Posterior cingulate gyrus (tissue), 11 donors: ENCODE results near the gene EGFL6.
"Not testable (repeated sequence)": the region's sequence is repeated elsewhere in the genome, so short reads cannot be mapped to it uniquely, and the experiment has no call there.

Source experiments
- DNase-seq, 10 donors: peaks; one replicate each; pipeline versions ENCODE4 v3.0.0 to v3.0.0-alpha.2; 2020 to 2021; ENCODE audit warnings: mixed read lengths in 3 of 10
- intact Hi-C: fragments of 100-400 bp; cut with DNase I; formaldehyde crosslinking; loops from one replicate; pipeline ENCODE4 v1.15.1; 2023

The EGFL6 gene

DNA sequence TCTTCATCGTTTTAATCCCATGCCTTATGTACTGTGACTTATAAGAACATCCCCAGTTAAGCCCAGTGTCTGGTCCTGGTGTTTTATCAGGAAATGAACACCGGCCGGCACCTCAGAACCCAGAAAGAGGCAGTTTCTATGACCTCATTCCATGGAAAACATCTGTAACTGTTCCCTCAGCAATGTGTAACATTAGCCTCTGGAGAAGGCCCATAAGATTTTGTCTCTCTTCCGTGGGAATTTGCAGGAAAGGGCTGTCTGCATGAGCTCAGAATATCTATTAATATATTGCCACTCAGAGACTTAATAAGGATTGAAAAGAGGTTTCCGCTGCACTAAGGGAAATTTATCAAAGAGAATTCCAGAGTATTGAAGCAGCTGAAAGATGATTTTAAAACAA, 80.4 kb downstream of the EGFL6 start:
- intact Hi-C loops, result loop anchor here (5.0 to 10.0 kb wide), 3 partner anchors 143 to 678 kb away; no protein-coding TSS in a partner anchor

DNA sequence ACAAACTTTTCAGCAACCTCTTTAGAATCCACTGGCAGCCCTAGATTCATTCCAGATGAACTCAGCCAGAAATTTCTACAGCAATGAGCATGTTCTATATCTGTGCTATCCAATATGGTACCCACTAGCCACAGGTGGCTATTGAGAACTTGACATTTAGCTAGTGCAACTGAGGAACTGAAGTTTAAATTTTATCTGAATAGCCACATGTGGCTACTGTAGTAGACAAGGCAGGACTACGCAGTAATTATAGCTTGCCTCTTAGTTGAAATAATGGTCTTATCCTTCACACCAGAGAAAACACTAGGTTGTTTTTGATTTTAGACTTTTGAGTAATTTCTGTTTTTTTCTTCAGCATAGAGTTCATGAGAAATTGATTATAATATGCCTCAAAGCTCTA, 80.9 kb downstream of the EGFL6 start:
- intact Hi-C loops, result loop anchor here (10.0 kb wide), 1 partner anchor 244 kb away; no protein-coding TSS in a partner anchor

More for the DNA sequence above, 80.4 kb downstream of the EGFL6 start:
- no peak for DNase-seq

DNA sequence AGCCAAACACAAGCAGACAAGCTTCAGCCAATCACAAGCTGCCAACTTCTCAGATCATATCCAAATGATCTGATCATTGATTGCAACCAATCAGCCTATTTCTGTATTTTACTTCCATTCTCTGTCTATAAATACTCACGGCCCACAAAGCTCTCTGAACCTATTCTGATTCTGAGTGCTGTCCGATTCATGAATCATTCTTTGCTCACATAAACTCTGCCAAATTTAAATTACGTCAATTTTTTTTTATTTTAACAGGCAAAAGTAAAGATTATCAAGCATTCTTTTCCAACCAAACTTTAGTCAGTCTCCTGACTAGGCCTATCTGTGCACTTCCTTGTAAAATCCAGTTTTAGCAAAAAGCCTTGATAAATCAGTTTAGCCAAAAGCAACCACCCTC, 81.7 kb downstream of the EGFL6 start:
- DNase-seq, result no peak
- intact Hi-C loops, result loop anchor here (10.0 kb wide), 1 partner anchor 244 kb away; no protein-coding TSS in a partner anchor

More for the DNA sequence above, 80.9 kb downstream of the EGFL6 start:
- DNase-seq, result no peak

DNA sequence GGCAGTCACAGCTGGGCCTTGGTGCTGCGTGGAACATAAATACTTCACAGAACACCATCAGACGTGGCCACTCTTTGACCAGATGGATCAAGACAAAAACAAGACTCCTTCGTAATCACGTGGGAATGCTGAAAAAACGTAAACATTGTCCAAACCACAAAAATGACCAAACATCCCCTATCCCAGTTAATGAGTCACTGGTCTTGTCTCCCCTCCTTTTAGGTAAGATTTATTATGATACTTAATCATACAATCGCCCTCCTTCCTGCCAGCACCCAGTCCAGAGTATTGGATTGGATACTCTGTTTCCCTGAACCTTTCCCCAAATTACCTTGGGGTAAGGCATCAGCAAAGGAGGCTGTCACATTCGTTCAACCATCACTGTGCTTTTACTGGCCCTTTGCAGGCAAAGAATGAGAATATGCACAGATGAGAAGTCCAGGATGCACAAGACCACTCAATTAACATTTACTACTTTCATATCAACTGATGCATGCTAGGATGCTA, 82.9 kb downstream of the EGFL6 start:
- intact Hi-C loops, result loop anchor here (2.0 to 10.0 kb wide), 2 partner anchors 36 to 242 kb away; partner anchors contain the start of gene RAB9A
- DNase-seq, result no peak

DNA sequence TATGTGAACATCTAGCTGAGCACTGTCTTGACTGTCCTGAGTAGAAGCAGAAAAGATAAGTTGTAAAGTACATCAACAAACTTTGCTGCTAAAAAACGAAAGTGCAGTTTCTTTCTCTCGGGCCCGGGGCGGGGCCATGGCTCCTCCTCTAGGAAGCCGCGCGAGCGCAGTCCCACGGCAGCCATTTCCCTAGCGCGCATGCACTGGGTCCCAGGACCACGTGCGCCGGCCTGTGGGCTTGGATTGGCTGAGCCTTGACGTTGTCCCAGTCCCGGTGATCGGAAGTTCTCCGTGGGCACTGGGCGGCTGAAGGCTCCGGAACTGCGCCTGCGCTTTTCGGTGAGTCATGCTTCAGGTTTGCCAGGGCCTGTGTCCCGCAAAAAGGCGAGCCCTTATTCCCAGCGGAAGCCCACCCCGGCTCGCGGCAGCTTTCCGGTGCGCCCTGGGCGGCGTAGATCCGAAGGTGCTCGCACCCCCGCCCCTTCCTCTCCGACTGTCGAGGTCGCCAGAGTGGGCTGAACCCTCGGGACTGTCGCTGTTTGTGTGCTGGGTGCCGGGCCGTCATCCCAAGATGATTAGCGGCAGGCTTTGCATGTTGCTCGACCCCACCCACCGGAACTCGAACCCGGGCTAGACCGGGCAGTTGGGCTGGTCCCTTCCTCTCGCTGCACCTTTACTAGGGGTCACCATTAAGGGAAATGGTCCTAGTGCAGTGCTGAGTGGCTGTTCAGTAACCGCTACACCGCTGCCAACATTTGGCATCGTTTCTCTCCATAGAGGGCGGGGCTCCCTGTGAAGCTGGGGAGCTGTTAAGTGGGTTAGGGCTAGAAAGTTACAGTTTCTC, 83.7 kb downstream of the EGFL6 start, which contains the start of gene TCEANC:
Gene TCEANC, plus strand, starts transcription at position 292 of the 844 bp plus-strand sequence. CDS start 9,368 bp downstream, outside the sequence.
- intact Hi-C loops, result loop anchor here (1.0 to 10.0 kb wide), 3 partner anchors 36 to 377 kb away; partner anchors contain the start of gene RAB9A

DNA sequence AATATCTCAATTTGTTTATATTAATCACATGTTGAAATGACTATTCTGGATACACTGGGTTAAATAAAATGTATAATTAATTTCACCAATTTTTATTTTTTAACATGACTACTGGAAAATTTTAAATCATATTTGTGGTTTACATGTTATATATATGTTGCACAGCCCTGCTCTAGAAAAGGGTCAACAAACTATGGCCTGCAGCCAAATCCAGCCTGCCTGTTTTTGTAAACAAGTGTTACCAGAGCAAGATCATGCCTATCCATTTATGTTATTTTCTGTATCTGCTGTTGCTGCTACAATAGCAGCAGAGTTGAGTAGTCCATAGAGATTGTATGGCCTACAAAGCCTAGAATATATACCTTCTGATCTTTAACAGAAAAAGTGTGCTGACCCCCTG, 84.7 kb downstream of the EGFL6 start:
- DNase-seq, result no peak
- intact Hi-C loops, result loop anchor here (10.0 kb wide), 1 partner anchor 241 kb away; no protein-coding TSS in a partner anchor

More for the DNA sequence above, 83.7 kb downstream of the EGFL6 start, which contains the start of gene TCEANC:
- DNase-seq, result peak; percentile 87 to 99 (median 92)

DNA sequence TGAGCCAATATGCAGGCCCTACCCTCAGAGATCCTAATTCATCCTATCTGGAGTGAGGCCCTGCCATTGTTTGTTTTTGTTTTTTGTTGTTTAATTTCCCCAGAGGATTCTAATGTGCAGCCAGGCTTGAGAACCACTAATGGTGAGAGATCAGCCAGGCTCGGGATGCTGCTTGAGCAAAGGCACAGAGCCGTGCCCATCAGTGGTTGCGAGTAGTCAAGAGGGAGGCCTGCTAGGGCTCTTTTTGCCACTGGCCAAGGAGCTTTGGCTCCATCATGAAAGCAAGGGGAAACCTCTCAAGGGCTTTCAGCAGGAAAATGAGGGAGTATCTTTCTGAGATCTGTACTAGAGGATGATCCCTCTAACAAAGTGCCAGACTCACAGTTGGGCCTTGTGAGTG, 86.3 kb downstream of the EGFL6 start:
- no peak for DNase-seq
- intact Hi-C loops, result loop anchor here (10.0 kb wide), 1 partner anchor 239 kb away; no protein-coding TSS in a partner anchor

DNA sequence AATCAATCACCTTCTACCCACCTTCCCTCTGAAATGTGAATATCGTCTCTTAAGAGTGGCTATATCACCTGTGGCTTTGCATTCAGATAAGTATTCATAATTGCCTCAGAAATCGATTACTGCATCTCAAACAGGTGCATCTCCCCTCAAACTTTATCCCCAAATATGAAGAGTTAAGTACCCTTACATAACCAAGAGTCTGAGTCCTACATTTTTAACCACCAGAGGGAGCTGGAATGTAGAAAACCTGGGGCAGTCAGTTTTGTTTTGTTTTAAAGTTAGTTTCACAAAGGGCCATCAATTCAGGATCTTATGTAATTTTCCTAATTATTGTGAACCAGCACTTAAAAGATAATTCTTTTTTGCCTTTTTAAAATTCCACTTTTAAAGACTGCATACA, 89.2 kb downstream of the EGFL6 start:
- peak in 1 of 10 donors; percentile 9 for DNase-seq
- intact Hi-C loops, result loop anchor here (1.0 to 10.0 kb wide), 3 partner anchors 90 to 374 kb away; no protein-coding TSS in a partner anchor

DNA sequence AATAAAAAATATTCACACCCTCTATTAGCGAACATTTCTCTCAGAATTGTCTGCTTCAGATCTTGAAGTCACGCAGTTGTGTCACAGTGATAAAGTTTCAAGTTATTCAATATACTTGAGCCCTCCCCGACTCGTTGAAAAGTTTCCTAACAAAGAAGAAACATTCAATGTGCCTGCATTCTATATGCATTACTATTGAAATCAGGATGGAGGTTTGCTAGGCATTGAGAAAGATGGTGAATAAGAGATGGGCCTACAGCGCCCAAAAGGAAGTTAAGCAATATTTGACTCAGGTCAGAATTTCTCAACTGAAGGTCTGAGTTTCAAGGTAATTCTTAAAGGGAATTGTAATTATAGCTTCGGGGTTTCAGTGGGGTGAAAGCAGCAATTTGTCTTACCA, 89.7 kb downstream of the EGFL6 start:
- no peak for DNase-seq

DNA sequence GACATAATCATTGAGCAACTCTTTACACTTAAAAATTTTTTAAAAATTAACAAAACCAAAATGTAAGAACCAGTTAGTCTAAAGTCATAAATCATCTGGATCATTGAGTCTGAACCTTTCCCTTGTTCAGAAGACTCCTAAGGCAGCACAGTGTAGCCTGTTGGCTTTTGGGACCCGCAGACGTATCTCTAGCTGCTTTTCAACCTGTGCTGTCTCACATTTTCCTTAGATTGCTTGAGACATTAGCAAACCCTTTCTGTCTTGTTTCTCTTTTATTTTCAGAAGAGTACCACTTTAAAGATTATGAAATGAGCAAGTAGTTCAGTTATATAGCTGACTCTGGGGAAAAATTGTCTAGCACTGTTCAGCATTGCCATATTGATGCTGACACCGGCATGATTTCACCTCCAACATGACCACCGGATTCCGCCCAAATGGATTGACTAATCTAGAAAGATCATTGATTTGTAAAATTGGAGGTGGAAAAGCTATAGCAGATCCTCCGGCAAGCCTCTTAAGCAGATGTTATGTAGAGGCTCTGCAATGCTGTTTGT, 92.4 kb downstream of the EGFL6 start:
- DNase-seq, result no peak
- intact Hi-C loops, result no loop called here

More for the DNA sequence above, 89.7 kb downstream of the EGFL6 start:
- intact Hi-C loops, result loop anchor here (2.0 to 10.0 kb wide), 2 partner anchors 90 to 236 kb away; no protein-coding TSS in a partner anchor

DNA sequence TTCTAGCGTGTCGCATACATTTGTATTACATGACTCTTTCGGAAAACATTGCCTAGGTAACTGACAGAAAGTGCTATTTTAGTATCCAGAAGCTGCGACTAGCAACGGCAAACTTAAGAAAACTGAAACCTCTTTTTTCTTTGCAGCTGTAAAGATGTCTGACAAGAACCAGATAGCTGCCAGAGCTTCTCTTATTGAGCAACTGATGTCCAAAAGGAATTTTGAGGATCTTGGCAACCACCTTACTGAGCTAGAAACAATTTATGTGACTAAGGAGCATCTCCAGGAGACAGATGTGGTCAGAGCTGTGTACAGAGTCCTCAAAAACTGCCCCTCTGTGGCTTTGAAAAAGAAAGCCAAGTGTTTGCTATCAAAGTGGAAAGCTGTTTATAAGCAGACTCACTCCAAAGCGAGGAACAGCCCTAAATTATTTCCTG, 93.0 kb downstream of the EGFL6 start:
- DNase-seq, result no peak
- intact Hi-C loops, result no loop called here

DNA sequence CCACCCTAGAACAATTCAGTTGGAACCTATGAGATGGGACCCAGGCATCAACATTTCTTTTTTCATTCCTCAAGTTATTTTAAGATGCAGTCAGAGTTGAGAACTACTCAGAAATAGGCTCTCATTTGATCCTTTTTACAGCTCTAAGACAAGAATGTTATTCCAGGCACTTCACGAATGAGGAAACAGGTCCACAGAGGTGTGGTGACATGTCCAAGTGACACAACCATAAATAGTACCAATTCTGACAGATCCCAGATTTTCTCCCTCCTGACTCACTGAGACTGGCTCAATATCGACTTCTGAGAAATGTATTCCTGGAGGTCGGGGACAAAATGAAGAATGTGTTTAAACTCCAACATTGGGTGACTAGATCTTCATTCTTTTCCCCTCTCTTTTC, 94.6 kb downstream of the EGFL6 start:
- intact Hi-C loops, result no loop called here
- no peak for DNase-seq

DNA sequence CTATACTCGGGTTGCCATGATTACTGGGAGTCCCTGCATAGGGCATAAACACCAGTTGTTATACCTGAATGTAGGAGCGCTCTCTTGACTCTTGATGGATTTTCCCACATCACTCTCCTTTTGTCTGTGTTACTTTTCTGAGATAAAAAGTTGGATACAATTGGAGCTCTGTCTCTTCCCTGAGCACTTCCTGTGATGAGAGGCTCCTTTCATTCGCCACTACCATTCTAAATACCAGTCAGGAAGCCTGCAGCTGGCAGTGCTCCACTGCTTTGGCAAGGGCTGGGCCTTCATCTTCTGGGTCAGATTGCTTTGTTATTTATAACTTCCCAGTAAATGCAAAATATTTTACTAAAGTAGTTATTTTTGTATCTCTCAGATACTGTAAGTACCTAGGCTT, 97.4 kb downstream of the EGFL6 start:
- DNase-seq, result peak in 7 of 10 donors; percentile 24 to 91 (median 55)
- intact Hi-C loops, result no loop called here

DNA sequence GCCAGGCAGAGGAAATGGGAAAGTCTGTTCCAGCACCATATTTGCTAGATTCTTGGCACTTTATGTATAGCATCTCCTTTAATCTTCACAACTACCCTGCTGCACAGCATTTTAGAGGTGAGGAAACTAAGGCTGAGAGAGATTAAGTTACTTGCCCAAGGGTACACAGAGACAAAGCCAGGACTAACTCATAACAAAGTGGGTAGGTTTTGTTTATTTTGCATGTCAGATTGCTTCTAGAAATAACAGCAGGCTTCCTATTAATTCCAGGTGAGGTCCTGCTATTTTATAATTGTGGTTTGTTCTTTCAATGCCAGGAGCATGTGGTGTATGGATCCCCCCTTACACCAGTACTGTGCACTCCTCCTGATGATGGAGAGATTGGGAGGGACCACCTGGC, 98.5 kb downstream of the EGFL6 start:
- no peak for DNase-seq
- intact Hi-C loops, result no loop called here

DNA sequence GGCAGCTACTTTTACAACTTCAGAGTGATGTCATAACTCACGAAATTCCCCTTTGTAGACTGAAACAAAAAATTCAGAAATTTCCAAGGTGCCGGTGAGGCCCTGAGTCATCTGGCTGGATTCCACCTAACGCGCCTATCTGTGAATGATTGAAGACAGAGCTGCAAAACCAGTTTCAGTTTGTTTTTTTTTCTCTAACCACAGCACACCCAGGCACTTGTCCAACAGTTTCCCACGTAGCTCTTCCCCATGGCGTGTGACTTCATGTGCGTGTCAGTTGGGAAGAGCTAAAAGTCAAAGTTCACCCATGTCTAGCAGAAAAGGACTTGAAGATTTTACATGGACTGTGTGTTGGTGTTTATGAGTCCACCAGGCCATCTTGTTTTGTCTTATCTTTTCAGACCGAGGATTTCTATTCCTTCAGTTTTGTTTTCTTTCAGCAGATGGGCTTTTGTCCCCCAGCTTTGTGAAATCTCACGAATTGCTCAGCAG, 99.9 kb downstream of the EGFL6 start:
- no peak for DNase-seq
- intact Hi-C loops, result no loop called here

DNA sequence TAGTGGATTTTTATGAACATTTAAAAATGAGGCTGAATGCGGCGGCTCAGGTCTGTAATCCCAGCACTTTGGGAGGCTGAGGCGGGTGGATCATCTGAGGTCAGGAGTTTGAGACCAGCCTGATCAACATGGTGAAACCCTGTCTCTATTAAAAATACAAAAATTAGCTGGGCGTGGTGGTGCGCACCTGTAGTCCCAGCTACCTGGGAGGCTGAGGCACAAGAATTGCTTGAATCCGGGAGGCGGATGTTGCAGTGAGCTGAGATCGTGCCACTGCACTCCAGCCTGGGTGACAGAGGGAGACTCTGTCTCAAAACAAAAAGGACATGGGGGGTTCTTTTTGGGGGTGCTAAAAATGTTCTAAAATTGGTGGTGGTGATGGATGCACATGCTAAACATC, 100.4 kb downstream of the EGFL6 start:
- intact Hi-C loops, DNase-seq: not testable (repeated sequence)

DNA sequence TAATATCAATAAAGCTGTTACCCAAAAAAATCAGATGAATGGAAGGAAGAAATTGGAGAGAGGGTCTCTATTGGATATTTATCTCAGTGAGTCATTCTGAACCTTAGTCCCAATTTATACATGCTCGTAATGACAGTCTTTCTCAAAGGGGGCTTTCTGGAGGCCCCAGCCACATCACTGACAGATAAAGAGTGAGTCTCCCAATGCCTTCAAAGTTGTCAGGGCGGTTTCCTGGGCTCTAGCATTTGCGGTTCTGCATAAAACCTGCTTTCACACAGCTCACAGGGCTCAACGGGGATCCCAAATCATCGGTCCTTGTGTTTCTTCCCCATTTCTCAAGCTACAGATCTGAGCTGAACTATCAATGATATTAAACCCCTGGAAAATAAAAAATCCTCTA, 100.8 kb downstream of the EGFL6 start:
- no peak for DNase-seq
- intact Hi-C loops, result no loop called here

DNA sequence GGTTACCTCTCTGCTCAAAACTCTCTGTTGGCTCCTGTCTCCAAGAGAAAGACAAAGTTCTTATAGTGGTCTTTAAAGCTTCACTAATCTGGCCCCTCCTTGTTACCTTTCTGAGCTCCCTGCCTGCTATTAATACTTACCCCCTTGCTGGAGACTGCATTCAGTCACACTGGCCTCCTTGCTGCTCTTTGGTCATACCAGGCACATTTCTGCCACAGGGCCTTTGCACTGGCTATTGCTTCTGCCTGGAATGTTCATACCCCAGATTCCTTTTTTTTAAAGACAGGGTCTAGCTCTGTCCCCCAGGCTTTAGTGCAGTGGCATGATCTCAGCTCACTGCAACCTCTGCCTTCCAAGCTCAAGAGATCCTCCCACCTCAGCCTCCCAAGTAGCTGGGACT, 103.6 kb downstream of the EGFL6 start:
- no peak for DNase-seq
- intact Hi-C loops, result no loop called here

DNA sequence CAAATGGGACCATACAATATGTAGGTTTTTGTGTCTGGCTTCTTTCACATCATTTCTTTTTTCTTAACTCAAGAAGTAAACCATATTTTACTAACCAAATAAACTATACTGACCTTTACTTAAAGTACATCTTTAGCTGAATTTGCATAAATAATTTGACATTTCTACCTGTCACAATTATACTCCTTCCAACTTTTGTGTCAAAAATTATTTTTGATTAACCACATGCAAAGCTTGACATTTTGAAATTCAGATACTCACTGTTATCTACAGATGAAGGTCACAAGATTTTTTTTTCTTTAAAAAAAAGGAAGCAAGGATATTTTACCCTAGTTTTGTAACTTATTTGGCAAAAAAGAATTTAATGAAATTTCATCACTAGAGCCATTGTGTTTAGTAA, 107.5 kb downstream of the EGFL6 start:
- no peak for DNase-seq
- intact Hi-C loops, result no loop called here

DNA sequence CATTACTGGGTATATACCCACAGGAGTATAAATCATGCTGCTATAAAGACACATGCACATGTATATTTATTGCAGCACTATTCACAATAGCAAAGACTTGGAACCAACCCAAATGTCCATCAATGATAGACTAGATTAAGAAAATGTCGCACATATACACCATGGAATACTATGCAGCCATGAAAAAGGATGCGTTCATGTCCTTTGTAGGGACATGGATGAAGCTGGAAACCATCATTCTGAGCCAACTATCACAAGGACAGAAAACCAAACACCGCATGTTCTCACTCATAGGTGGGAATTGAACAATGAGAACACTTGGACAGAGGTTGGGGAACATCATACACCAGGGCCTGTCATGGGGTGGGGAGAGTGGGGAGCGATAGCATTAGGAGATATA, 110.3 kb downstream of the EGFL6 start:
- intact Hi-C loops, DNase-seq: not testable (repeated sequence)

DNA sequence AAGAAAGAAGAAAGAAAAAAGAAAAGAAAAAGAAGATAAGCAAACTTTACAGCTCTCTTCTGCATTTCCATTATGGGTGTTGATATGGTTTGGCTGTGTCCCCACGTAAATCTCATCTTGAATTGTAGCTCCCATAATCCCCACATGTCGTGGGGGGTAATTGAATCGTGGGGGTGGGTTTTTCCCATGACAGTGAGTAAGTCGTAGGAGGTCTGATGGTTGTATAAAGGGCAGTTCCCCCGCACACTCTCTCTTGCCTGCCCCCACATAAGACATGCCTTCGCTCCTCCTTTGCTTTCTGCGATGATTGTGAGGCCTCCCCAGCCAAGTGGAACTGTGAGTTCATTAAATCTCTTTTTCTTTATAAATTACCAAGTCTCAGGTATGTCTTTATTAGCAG, 112.2 kb downstream of the EGFL6 start:
- no peak for DNase-seq
- intact Hi-C loops, result no loop called here
